Liver (tissue), 9 donors: ENCODE results near the gene TAS2R9. TPM values are rescaled to one million over a fixed set of nuclear protein-coding genes. Genes with fewer than 3 reads are reported as not detected.

Source experiments
- DNase-seq: peaks from one replicate; pipeline ENCODE4 v3.0.0-alpha.2; 2017; ENCODE audit warnings: low spot score
- H3K27ac ChIP-seq, 2 donors: one replicate each; pipeline ENCODE4 v1.7.0; 2013; ENCODE audit warnings: inconsistent platforms in 2 of 2, low read length in 2 of 2, control low read depth in 1 of 2, low read depth in 1 of 2, mild to moderate bottlenecking in 1 of 2
- H3K27me3 ChIP-seq, 4 donors: one replicate each; pipeline versions ENCODE4 v1.6.1 to v1.7.0; 2013; ENCODE audit warnings: low read length in 3 of 4, inconsistent platforms in 1 of 4, mild to moderate bottlenecking in 1 of 4, moderate library complexity in 1 of 4; ENCODE audit not compliant: control insufficient read depth in 4 of 4, insufficient read depth in 4 of 4
- H3K36me3 ChIP-seq, 4 donors: one replicate each; pipeline versions ENCODE4 v1.6.1 to v1.7.0; 2013; ENCODE audit warnings: low read length in 3 of 4, mild to moderate bottlenecking in 3 of 4, low read depth in 1 of 4, moderate library complexity in 1 of 4; ENCODE audit not compliant: control insufficient read depth in 4 of 4, insufficient read depth in 3 of 4
- H3K4me1 ChIP-seq, 4 donors: one replicate each; pipeline versions ENCODE4 v1.6.1 to v1.7.0; 2013; ENCODE audit warnings: low read length in 3 of 4, mild to moderate bottlenecking in 3 of 4, moderate library complexity in 1 of 4; ENCODE audit not compliant: control insufficient read depth in 4 of 4, insufficient read depth in 4 of 4
- H3K4me3 ChIP-seq, 3 donors: one replicate each; pipeline versions ENCODE4 v1.6.1 to v1.7.0; 2013; ENCODE audit warnings: low read length in 3 of 3, control low read depth in 1 of 3, low read depth in 1 of 3, mild to moderate bottlenecking in 1 of 3
- H3K9ac ChIP-seq, 2 donors: one replicate each; pipeline ENCODE4 v1.7.0; 2013; ENCODE audit warnings: low read length in 2 of 2, mild to moderate bottlenecking in 2 of 2, moderate library complexity in 2 of 2, control low read depth in 1 of 2, low read depth in 1 of 2
- H3K9me3 ChIP-seq, 4 donors: one replicate each; pipeline versions ENCODE4 v1.6.1 to v1.7.0; 2013; ENCODE audit warnings: low read length in 3 of 4; ENCODE audit not compliant: control insufficient read depth in 4 of 4
- ATF3 ChIP-seq: IDR thresholded peaks from 2 replicates; pipeline ENCODE4 v1.6.1; 2016; ENCODE audit warnings: antibody characterized with exemption
- EGR1 ChIP-seq, 2 donors: IDR thresholded peaks; 2 replicates each; pipeline ENCODE4 v1.6.1; 2016 to 2018; ENCODE audit warnings: antibody characterized with exemption in 2 of 2, low read depth in 2 of 2
- FOXA1 ChIP-seq: IDR thresholded peaks from 2 replicates; pipeline ENCODE4 v1.6.1; 2016; ENCODE audit warnings: antibody characterized with exemption
- FOXA2 ChIP-seq: IDR thresholded peaks from 2 replicates; pipeline ENCODE4 v1.6.1; 2016; ENCODE audit warnings: antibody characterized with exemption
- GABPA ChIP-seq, 2 donors: IDR thresholded peaks in 1 of 2; conservative IDR thresholded peaks in 1 of 2; 2 replicates each; pipeline ENCODE4 v1.6.1; 2016; ENCODE audit warnings: antibody characterized with exemption in 2 of 2, mild to moderate bottlenecking in 1 of 2, moderate library complexity in 1 of 2
- HNF4G ChIP-seq: IDR thresholded peaks from 2 replicates; pipeline ENCODE4 v1.6.1; 2016; ENCODE audit warnings: antibody characterized with exemption
- JUND ChIP-seq, 2 donors: IDR thresholded peaks; 2 replicates each; pipeline ENCODE4 v1.6.1; 2016; ENCODE audit warnings: antibody characterized with exemption in 2 of 2
- MAX ChIP-seq: IDR thresholded peaks from 2 replicates; pipeline ENCODE4 v1.6.1; 2016; ENCODE audit warnings: antibody characterized with exemption
- NR2F2 ChIP-seq: IDR thresholded peaks from 2 replicates; pipeline ENCODE4 v1.6.1; 2016; ENCODE audit warnings: antibody characterized with exemption
- RAD21 ChIP-seq, 2 donors: IDR thresholded peaks; 2 replicates each; pipeline ENCODE4 v1.6.1; 2016; ENCODE audit warnings: antibody characterized with exemption in 2 of 2, mild to moderate bottlenecking in 2 of 2
- REST ChIP-seq: IDR thresholded peaks from 2 replicates; pipeline ENCODE4 v1.6.1; 2016; ENCODE audit warnings: antibody characterized with exemption, mild to moderate bottlenecking
- RXRA ChIP-seq, 2 donors: IDR thresholded peaks; 2 replicates each; pipeline ENCODE4 v1.6.1; 2017 to 2018; ENCODE audit warnings: antibody characterized with exemption in 2 of 2, mild to moderate bottlenecking in 1 of 2
- SP1 ChIP-seq: IDR thresholded peaks from 2 replicates; pipeline ENCODE4 v1.6.1; 2018; ENCODE audit warnings: antibody characterized with exemption, mild to moderate bottlenecking
- TAF1 ChIP-seq: conservative IDR thresholded peaks from 2 replicates; pipeline ENCODE4 v1.6.1; 2016; ENCODE audit warnings: antibody characterized with exemption, mild to moderate bottlenecking
- YY1 ChIP-seq: IDR thresholded peaks from 2 replicates; pipeline ENCODE4 v1.6.1; 2016; ENCODE audit warnings: antibody characterized with exemption, mild to moderate bottlenecking
- ZBTB33 ChIP-seq: IDR thresholded peaks from 2 replicates; pipeline ENCODE4 v1.6.1; 2016; ENCODE audit warnings: antibody characterized with exemption
- WGBS: extraction: QIAGEN DNeasy Blood & Tissue Kit; methylation state at CpG from one replicate; pipeline ENCODE4 v1.1.7; 2013; 5-methylcytosine and 5-hydroxymethylcytosine counted together
- polyA plus RNA-seq, 2 donors: library from polyadenylated mRNA; stranded (reverse) in 1 of 2; unstranded in 1 of 2; fragments of 200-250 nt in 1 of 2; fragments of >200 nt in 1 of 2; fragmentation: Nextera tagmentation in 1 of 2; extraction: Ambion mirVana in 1 of 2; gene quantifications; one replicate each; pipeline versions ENCODE4 v1.2.1 to v1.2.3, GENCODE V29; 2013 to 2015
- total RNA-seq, 2 donors: library from RNA; depleted of rRNA; stranded (reverse); fragments of >200 nt; gene quantifications; one replicate each; pipeline ENCODE4 v1.2.3, GENCODE V29; 2014
- donor health status: healthy.
- donor health status: healthy.
- donor health status: healthy.
- donor health status: healthy.
- donor health status: healthy.

TAS2R9 gene
- total and polyA plus RNA-seq, 4 donors, result 0.33 TPM; not detected in 3

GRCh38 chr12:10807186-10807585 is 2.8 kb downstream of the TAS2R9 start, which contains the start of gene TAS2R8:
TSS of gene TAS2R8 (minus strand) at chr12:10807286. CDS start at chr12:10806980, 306 bp downstream.
- no peaks in the 10 kb centered on the region for H3K36me3 ChIP-seq
- DNase-seq, result no peak
- no peak within 1 kb of the TSS for H3K27ac ChIP-seq
- 66% methylated on average over 1 of the region's 1 CpG for WGBS
- no peak within 1 kb of the TSS for H3K4me3 ChIP-seq
- H3K27me3 ChIP-seq, result no peaks in the 10 kb centered on the region
- H3K9ac ChIP-seq, result no peak within 1 kb of the TSS
- no peaks in the 10 kb centered on the region for H3K4me1 ChIP-seq
- TF ChIP-seq SP1, result no peak
- no peak for TF ChIP-seq GABPA (IDR thresholded peaks at IDR 0.05 in 1 of 2, conservative IDR thresholded peaks at IDR 0.05 in 1 of 2)
- TF ChIP-seq RAD21 (IDR thresholded peaks at IDR 0.05), result no peak
- TF ChIP-seq RXRA (IDR thresholded peaks at IDR 0.05), result no peak
- TF ChIP-seq FOXA2, result no peak
- TF ChIP-seq HNF4G, result no peak
- no peak for TF ChIP-seq EGR1 (IDR thresholded peaks at IDR 0.05; ENCODE audit: low read depth in 2 of 2)
- no peaks in the 10 kb centered on the region for H3K9me3 ChIP-seq

GRCh38 chr12:10802587-10802986 is 7.4 kb downstream of the TAS2R9 start, which contains the start of gene TAS2R7:
TSS of gene TAS2R7 (minus strand) at chr12:10802627. CDS start at chr12:10802570, 57 bp downstream.
- Histone ChIP-seq H3K4me3 (no peak within 1 kb of the TSS), H3K27me3 (no peaks in the 10 kb centered on the region), H3K36me3 (no peaks in the 10 kb centered on the region), H3K9ac (no peak within 1 kb of the TSS), H3K4me1 (no peaks in the 10 kb centered on the region), H3K27ac (no peak within 1 kb of the TSS), H3K9me3 (no peaks in the 10 kb centered on the region)
- no peak for TF ChIP-seq NR2F2
- no peak for TF ChIP-seq ATF3
- no peak for TF ChIP-seq RXRA (IDR thresholded peaks at IDR 0.05)
- TF ChIP-seq MAX, result no peak
- TF ChIP-seq TAF1, result no peak
- TF ChIP-seq HNF4G, result no peak
- no peak for TF ChIP-seq YY1
- no peak for TF ChIP-seq FOXA2
- TF ChIP-seq SP1, result no peak
- TF ChIP-seq REST, result no peak
- no peak for TF ChIP-seq JUND (IDR thresholded peaks at IDR 0.05)
- TF ChIP-seq FOXA1, result no peak
- TF ChIP-seq RAD21 (IDR thresholded peaks at IDR 0.05), result no peak
- no peak for TF ChIP-seq ZBTB33
- no peak for TF ChIP-seq GABPA (IDR thresholded peaks at IDR 0.05 in 1 of 2, conservative IDR thresholded peaks at IDR 0.05 in 1 of 2)
- WGBS, result 59% methylated on average over 4 of the region's 4 CpGs
- DNase-seq, result no peak
